ENCODE measurements around the gene ABCC8.

DNA sequence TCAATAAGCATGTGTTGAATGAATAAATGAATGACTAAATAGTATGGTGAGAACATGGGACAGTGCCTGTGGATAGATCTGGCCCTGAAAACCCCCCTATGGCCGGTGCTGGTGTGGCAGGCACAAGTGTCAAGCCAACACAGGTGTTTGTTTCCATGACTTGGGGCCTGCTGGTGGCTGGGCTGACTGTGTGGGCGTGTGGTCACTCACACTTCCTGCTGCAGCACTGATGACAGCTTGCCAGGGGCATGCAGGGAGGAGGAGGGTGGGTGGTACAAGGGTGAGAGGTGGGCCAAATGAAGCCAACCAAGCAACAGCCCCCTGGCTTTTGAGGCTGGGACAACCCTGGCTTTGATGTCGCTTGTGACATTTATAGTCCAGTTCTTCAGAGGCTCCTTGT is 30.3 kb upstream of the ABCC8 start:
- TF ChIP-seq, protein P1, sequence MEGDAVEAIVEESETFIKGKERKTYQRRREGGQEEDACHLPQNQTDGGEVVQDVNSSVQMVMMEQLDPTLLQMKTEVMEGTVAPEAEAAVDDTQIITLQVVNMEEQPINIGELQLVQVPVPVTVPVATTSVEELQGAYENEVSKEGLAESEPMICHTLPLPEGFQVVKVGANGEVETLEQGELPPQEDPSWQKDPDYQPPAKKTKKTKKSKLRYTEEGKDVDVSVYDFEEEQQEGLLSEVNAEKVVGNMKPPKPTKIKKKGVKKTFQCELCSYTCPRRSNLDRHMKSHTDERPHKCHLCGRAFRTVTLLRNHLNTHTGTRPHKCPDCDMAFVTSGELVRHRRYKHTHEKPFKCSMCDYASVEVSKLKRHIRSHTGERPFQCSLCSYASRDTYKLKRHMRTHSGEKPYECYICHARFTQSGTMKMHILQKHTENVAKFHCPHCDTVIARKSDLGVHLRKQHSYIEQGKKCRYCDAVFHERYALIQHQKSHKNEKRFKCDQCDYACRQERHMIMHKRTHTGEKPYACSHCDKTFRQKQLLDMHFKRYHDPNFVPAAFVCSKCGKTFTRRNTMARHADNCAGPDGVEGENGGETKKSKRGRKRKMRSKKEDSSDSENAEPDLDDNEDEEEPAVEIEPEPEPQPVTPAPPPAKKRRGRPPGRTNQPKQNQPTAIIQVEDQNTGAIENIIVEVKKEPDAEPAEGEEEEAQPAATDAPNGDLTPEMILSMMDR (IDR thresholded peaks at IDR 0.05) = no peak
- TF ChIP-seq POLR2A (IDR thresholded peaks at IDR 0.05) (no peak), POLR2AphosphoS5 (IDR thresholded peaks at IDR 0.05) (no peak)
